ENCODE results near the gene PXDN.

GRCh38 chr2:1607971-1608688, 136.2 kb downstream of the PXDN start:
- TF ChIP-seq POLR2A (IDR thresholded peaks at IDR 0.05; ENCODE audit: low read depth, low read length), result no peak
- no peak for TF ChIP-seq TAF1 (IDR thresholded peaks at IDR 0.05; ENCODE audit: borderline replicate concordance, low read depth, low read length)

All from GM12892 (cell line).